ENCODE data around the gene HYCC1. TPM values are rescaled to one million over a fixed set of nuclear protein-coding genes. Genes with fewer than 3 reads are reported as not detected.

The HYCC1 gene
- total RNA-seq, 4 donors from 2014 or later = 26.9 to 147 (median 72.0) TPM

- TF ChIP-seq POLR2A (IDR thresholded peaks at IDR 0.05) (no peak), CTCF (IDR thresholded peaks at IDR 0.05 in 4 of 5, conservative IDR thresholded peaks at IDR 0.05 in 1 of 5) (no peak)
- Histone ChIP-seq H3K27ac (no peak overlapping the region), H3K4me1 (peaks cover 17 to 18% of the 10 kb centered on the region in 2 donors), H3K4me3 (no peak overlapping the region), H3K27me3 (no peaks in the 10 kb centered on the region), H3K9me3 (no peaks in the 10 kb centered on the region), H3K36me3 (no peaks in the 10 kb centered on the region)
- no peak for ATAC-seq
- in situ Hi-C loops (cut with MboI; ENCODE audit: low sequenced_read_pairs in 4 of 4) (no loop called here), intact Hi-C loops (cut with DNase I; ENCODE audit: low total_unique reads) (no loop called here)
- DNase-seq = no peak
These were observed 2.7 kb upstream of the HYCC1 start for GRCh38 chr7:23016345-23017253.

GRCh38 chr7:23014681-23015080 lies 751 bp upstream of the HYCC1 start:
- no peak for TF ChIP-seq CTCF (IDR thresholded peaks at IDR 0.05 in 4 of 5, conservative IDR thresholded peaks at IDR 0.05 in 1 of 5)
- no peak for TF ChIP-seq POLR2A (IDR thresholded peaks at IDR 0.05)
- Histone ChIP-seq H3K9me3 (no peaks in the 10 kb centered on the region), H3K4me1 (peaks cover 31 to 38% of the 10 kb centered on the region in 2 donors), H3K27me3 (no peaks in the 10 kb centered on the region), H3K36me3 (no peaks in the 10 kb centered on the region), H3K27ac (peak overlapping the region in 2 of 4 donors; percentile 55 to 91), H3K4me3 (peak overlapping the region in 2 of 4 donors; percentile 19 to 80)
- DNase-seq (no peak), ATAC-seq (no peak)
- in situ Hi-C loops (cut with MboI; ENCODE audit: low sequenced_read_pairs in 4 of 4) (no loop called here), intact Hi-C loops (cut with DNase I; ENCODE audit: low total_unique reads) (loop anchor here (1.0 to 5.0 kb wide), 4 partner anchors 46 to 192 kb away; partner anchors contain the start of genes KLHL7 and TOMM7)

GRCh38 chr7:23012908-23013714 lies 819 bp downstream of the HYCC1 start:
- Histone ChIP-seq H3K36me3 (no peaks in the 10 kb centered on the region), H3K9me3 (no peaks in the 10 kb centered on the region), H3K4me1 (peaks cover 41 to 49% of the 10 kb centered on the region in 2 donors), H3K27ac (peak overlapping the region; percentile 87 to 92 (median 91)), H3K4me3 (peak overlapping the region; percentile 80 to 94 (median 86)), H3K27me3 (no peaks in the 10 kb centered on the region)
- TF ChIP-seq CTCF (IDR thresholded peaks at IDR 0.05 in 4 of 5, conservative IDR thresholded peaks at IDR 0.05 in 1 of 5) = peak in 2 of 5 experiments; percentile 5 to 11
- TF ChIP-seq POLR2A (IDR thresholded peaks at IDR 0.05) = no peak
- in situ Hi-C loops (cut with MboI; ENCODE audit: low sequenced_read_pairs in 4 of 4) = no loop called here
- ATAC-seq (peak; percentile 30 to 34), DNase-seq (no peak)
- intact Hi-C loops (cut with DNase I; ENCODE audit: low total_unique reads) = loop anchor here (5.0 kb wide), 1 partner anchor 94 kb away; the partner anchor contains the start of gene KLHL7

GRCh38 chr7:23012186-23012585 lies 1.7 kb downstream of the HYCC1 start:
- peak overlapping the region; percentile 87 to 92 (median 91) for H3K27ac ChIP-seq
- ATAC-seq (no peak), DNase-seq (no peak)
- H3K4me3 ChIP-seq = peak overlapping the region; percentile 80 to 94 (median 86)
- H3K9me3 ChIP-seq = no peaks in the 10 kb centered on the region
- TF ChIP-seq CTCF (IDR thresholded peaks at IDR 0.05 in 4 of 5, conservative IDR thresholded peaks at IDR 0.05 in 1 of 5) (no peak), POLR2A (IDR thresholded peaks at IDR 0.05) (no peak)
- no peaks in the 10 kb centered on the region for H3K36me3 ChIP-seq
- in situ Hi-C loops (cut with MboI; ENCODE audit: low sequenced_read_pairs in 4 of 4) = no loop called here
- peaks cover 49% of the 10 kb centered on the region in 2 donors for H3K4me1 ChIP-seq
- H3K27me3 ChIP-seq = no peaks in the 10 kb centered on the region
- intact Hi-C loops (cut with DNase I; ENCODE audit: low total_unique reads) = loop anchor here (5.0 kb wide), 1 partner anchor 95 kb away; the partner anchor contains the start of gene KLHL7

Data from gastrocnemius medialis (tissue), 4 donors.